ENCODE results near the gene PPM1J.
A peak's percentile ranks its signal among the peaks of the same experiment; 100 is the strongest.
"Not testable (repeated sequence)": the region's sequence is repeated elsewhere in the genome, so short reads cannot be mapped to it uniquely, and the experiment has no call there.

The PPM1J gene

DNA sequence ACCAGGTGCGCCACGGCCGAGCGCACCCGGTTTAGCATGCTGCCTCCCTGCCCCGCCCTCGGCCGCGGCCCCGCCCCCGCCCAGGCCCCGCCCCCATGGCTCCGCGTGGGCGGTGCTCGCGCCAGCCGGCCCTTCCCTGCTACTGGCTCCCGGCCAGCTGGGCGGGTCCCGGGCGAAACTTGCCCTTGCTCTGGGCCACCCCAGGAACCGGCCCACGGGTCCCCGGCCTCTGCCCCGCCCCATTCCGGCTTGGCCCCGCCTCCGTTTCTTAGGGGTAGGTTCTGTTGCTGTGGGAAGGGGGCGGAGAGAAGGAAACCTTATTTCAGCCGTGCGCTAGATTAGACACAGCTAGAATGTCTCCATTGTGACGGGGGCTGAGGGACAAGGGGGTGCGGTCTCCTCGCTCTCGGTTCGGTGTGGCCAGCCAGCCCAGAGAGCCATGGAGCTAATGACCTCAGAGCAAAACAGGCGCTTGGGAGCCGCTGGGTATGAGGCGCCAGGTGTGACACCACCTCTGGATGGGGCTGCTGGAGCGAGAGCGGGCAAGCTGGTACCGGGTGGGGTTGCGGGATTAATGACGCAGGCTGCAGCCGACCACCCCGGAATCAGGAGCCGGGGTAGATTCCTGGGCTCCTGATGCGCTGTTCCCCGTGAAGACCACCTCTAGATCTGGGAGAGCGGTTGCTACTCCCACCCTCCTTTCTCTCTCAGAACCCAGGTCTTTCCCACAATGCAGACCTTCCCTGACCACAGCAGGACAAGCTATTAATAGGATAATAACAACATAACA lies at the start of gene PPM1J:
TSS of gene PPM1J (minus strand) at position 69 of the 790 bp plus-strand sequence. CDS start at position 38, 31 bp downstream.
- peak; percentile 92 for DNase-seq

DNA sequence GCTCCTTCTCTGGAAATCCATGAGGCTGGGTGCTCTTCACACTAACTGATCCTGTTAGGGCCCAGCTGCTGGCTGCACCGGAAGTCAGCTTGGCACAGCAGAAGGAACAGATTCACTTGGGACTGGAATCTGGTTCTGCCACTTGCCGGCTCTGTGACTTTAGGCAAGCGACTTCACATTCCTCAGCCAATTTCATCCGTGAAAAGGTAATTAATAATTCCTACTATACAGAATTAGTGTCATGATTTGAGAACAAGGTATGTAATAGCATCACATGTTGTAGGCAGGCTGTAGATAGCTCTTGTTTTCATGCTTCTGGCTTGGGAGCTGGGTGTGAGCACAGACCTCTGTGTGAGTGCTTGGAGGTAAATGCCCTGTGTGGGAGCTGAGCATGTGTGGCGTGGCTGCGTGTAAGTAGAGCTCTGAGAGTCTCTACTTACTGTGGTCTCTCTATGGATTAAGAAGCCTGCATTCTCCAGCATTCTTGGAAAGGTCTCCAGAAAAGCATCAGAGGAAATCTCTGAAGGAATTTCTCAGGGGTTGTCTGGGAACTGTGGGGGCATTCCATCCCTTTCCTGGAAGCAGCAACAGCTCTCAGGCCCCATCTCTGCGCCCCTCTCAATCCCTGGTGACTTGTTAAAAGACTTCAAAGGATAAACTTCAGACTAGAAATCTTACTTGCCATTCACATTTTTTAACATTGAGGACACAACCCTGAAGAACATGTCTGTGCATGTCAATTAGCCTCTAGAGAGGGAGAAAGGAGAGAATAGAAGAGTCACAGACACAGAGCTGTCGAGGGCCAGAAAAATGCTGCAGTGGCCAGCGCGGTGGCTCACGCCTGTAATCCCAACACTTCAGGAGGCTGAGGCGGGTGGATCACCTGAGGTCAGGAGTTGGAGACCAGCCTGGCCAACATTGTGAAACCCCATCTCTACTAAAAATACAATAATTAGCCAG lies 47.7 kb upstream of the PPM1J start:
- DNase-seq, result no peak

GRCh38 chr1:112761714-112762480 lies 46.8 kb upstream of the PPM1J start:
- DNase-seq, result no peak

- no peak for DNase-seq
Measured at GRCh38 chr1:112759228-112759627, 44.1 kb upstream of the PPM1J start.

GRCh38 chr1:112754116-112754628 lies 39.0 kb upstream of the PPM1J start:
- DNase-seq, result no peak

DNA sequence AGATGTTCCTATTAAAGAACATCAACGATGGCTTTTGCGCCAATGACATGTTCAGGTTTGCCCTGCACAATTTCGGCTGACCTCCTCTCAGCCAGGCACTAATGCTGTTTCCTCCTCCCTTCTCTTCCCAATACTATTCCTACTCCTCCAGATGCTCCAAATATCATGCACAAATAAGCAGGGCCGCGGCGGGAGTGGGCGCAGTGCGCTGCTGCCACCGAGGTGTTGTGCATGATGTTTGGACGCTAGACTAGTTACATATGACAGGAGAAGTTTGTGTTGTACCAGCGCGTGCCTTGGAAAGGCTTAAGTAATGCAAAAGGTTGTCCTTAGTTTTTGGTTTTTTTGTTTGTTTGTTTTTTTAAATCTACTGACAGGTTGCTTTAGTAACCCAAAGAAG lies 33.3 kb upstream of the PPM1J start:
- no peak for DNase-seq

DNA sequence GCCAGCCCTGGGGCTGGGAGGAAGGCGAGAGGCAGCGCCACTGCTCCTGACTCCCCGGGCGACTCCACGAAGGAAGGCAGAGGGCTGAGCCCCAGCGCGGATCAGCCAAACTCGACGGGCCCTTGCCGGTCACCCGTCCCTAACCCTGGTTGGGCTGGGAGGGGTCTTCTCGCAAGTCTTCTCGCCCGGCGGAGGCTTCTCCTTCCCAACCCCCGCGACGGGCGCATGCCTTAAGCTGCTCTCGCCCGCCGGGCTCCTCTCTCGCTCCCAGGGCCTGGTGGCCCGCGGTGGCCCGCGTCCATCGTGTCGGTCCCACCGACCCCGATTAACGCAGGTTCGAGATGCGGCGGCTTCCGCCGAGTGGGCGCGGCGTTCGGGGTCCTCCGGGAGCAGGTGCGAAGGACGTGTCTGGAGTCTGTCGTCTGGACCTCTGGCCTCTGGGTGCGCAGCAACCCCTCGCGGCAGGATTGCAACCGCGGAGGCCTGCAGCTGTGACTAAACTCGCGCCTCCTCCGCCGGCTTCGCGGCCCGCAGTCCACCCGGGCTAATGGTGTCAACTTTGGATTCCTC lies 29.0 kb upstream of the PPM1J start:
- peak; percentile 61 for DNase-seq

DNA sequence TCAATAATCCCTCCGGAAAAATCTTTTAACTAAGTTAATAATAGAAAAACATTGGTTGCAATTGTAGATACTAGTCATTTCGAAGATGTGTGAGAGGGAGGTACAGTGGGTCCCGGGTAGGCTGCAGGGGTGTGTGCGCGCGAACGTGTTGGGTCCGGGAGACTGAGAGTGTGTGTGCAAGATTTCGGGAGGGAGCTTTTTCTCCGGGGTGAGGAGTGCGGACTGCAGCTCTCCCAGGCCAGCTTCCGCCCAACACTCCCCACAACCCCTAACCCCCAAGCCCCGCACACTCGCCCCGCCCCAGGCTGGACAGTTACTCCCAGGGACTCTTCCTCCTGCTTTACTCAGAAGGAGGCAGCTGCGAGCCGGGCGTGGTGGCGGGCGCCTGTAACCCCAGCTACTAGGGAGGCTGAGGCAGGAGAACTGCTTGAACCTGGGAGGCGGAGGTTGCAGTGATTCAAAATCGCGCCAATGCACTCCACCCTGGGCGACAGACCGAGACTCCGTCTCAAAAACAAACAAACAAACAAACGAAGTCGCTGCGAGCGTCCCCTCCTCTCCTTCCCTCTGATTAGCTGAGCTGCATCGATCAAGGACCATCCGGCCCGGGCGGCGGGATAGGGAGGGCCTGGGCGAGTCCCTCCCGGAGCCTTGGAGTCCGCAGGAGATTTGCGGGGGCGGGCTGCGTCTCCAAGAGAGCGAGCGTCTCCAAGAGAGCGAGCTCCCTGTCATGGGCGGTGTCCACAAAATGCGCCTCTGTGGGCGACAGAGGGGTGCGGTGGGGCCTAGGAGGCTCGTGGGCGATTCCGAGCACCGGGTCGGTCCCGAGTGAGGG lies 28.3 kb upstream of the PPM1J start:
- DNase-seq, result no peak

DNA sequence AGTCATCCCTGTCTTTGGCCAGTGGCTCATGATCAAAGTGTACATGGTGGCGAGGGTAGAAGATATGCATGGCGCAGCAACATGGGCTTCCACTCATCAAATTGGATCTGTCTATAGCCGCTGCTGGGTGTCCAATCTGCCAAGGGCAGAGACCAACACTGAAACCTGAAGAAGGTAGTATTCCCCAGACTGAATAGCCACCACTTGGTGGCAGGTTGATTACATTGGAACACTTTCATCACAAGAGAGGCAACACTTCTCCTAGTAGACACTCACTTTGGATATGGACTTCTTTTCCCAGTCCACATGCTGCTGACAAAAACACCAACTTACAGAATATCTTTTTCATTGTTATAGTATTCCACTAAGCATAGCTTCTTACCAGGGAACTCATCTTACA lies 22.4 kb upstream of the PPM1J start:
- DNase-seq, result no peak

DNA sequence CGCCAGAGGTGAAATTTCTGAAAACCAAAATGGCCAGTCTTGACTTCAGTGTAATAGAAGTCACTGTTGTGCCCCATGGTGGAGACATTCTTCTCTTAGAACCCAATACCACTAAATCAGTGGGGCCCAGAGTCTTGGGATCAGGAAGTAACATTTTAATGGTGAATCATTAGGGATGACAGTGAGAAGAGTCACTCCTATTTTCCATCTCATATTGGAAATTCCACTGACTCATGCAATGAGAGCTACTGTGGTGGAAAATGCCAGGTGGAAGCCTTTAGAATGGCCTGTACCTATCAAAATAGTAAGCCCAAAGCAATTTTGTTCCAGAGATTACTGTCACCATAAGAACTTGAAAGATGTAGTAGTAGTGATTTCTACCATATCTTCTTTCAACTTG lies 20.6 kb upstream of the PPM1J start:
- DNase-seq, result no peak

- DNase-seq, result no peak
Measured at GRCh38 chr1:112731451-112731850, 16.3 kb upstream of the PPM1J start.

- no peak for DNase-seq
Measured at GRCh38 chr1:112729909-112730308, 14.8 kb upstream of the PPM1J start.

DNA sequence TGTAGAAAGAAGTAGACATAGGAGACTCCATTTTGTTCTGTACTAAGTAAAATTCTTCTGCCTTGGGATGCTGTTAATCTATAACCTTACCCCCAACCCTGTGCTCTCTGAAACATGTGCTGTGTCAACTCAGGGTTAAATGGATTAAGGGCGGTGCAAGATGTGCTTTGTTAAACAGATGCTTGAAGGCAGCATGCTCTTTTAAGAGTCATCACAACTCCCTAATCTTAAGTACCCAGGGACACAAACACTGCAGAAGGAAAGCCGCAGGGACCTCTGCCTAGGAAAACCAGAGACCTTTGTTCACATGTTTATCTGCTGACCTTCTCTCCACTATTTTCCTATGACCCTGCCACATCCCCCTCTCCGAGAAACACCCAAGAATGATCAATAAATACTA lies 13.9 kb upstream of the PPM1J start:
- DNase-seq, result not testable (repeated sequence)

DNA sequence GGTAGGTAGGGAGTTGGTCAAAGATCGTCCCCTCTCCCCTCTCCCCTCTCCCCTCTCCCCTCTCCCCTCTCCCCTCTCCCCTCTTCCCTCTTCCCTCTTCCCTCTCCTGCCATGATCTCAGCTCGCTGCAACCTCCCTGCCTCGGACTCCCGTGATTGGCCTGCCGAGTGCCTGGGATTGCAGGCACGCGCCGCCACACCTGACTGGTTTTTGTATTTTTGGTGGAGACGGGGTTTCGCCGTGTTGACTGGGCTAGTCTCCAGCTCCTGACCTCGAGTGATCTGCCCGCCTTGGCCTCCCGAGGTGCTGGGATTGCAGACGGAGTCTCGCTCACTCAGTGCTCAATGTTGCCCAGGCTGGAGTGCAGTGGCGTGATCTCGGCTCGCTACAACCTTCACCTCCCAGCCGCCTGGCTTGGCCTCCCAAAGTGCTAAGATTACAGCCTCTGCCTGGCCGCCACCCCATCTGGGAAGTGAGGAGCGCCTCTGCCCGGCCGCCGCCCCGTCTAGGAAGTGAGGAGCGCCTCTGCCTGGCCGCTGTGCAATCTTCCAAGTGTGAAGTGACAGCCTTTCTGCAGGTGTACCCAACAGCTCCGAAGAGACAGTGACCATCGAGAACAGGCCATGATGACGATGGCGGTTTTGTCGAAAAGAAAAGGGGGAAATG lies 13.3 kb upstream of the PPM1J start:
- DNase-seq, result not testable (repeated sequence)

DNA sequence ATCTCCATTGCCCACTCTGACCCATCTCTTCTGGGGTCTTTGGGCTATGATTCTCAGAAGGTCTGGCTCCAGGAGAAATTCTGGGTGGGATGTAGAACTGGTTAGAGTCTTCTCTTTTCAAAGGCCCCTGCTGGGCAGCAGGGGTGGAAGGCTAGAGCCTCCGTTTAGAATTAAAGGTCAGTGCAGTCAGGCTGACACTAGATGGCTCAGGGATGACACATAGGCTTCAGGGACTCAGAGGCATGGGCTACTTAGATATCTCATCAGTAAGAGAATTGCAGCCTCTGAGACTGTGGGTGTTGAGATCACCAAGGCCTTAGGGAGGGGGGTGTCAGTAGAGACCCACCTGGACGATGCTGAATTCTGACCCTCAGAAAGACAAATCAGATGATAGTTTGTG lies 12.6 kb upstream of the PPM1J start:
- no peak for DNase-seq

DNA sequence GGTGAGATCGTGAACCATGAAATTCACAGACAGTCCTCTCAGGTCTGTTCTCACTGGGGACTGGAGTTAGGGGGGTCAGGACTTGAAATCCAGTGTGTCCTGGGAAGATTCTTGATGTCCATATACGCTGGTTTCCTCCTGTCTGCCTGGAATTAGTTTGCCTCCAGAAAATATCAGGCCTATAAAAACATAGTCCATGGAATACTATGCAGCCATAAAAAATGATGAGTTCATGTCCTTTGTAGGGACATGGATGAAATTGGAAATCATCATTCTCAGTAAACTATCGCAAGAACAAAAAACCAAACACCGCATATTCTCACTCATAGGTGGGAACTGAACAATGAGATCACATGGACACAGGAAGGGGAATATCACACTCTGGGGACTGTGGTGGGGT lies 9.1 kb upstream of the PPM1J start:
- DNase-seq, result not testable (repeated sequence)

DNA sequence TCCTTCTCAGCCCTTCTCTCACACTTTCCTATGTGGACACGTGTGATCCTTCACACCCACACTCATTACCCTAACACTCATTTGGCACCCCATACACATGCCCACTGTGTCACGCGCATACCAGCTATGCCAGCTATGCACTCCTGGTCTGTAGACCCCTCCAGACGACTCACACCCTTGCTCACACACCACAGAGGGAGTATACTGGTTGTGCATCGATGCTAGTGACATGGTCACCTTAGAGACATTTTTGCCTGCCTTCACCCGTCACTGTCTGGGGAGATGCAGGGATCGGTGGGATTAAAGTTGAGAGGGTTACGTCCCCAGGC lies 8.3 kb upstream of the PPM1J start:
- no peak for DNase-seq

GRCh38 chr1:112722601-112723510 lies 7.7 kb upstream of the PPM1J start:
- DNase-seq, result no peak

- no peak for DNase-seq
Measured at GRCh38 chr1:112721966-112722524, 6.9 kb upstream of the PPM1J start.

DNA sequence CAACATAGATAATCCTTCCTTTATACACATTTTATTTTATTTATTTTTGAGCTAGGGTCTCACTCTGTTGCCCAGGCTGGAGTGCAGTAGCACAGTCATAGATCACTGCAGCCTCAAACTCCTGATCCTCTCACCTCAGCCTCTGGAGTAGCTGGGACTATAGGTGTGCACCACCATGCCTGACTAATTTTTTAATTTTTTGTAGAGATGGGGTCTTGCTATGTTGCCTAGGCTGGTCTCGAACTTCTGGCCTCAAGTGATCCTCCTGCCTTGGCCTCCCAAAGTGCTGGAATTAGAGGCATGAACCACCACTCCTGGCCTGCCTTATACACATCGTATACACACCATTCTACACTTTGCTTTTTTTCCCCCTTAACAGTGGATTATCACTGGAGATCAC lies 6.2 kb upstream of the PPM1J start:
- DNase-seq, result not testable (repeated sequence)
